Progenitor cell of endocrine pancreas (in vitro differentiated cells): ENCODE data around the gene PRDX5. TPM values are rescaled to one million over a fixed set of nuclear protein-coding genes. Genes with fewer than 3 reads are reported as not detected.

Source experiments
- DNase-seq: peaks from one replicate; pipeline ENCODE4 v3.0.0; 2021; ENCODE audit warnings: low spot score; ENCODE audit not compliant: unreplicated experiment
- H3K27ac Mint-ChIP-seq: 2 replicates; pipeline ENCODE4 v1.8.0; 2021; ENCODE audit warnings: mild to moderate bottlenecking, moderate library complexity, mixed read lengths
- H3K27me3 Mint-ChIP-seq: 2 replicates; pipeline ENCODE4 v1.8.0; 2021; ENCODE audit warnings: mixed read lengths
- H3K36me3 Mint-ChIP-seq: 2 replicates; pipeline ENCODE4 v1.8.0; 2022; ENCODE audit warnings: mixed read lengths; ENCODE audit not compliant: insufficient read depth
- H3K4me1 Mint-ChIP-seq: 2 replicates; pipeline ENCODE4 v1.8.0; 2021; ENCODE audit warnings: low read depth, mixed read lengths
- H3K4me3 Mint-ChIP-seq: 2 replicates; pipeline ENCODE4 v1.8.0; 2021; ENCODE audit warnings: low read depth, mild to moderate bottlenecking, moderate library complexity, mixed read lengths
- H3K9me3 Mint-ChIP-seq: 2 replicates; pipeline ENCODE4 v1.8.0; 2021; ENCODE audit warnings: low read depth, mixed read lengths
- total RNA-seq: library from RNA; stranded (reverse); gene quantifications from 2 replicates; pipeline ENCODE4 v1.2.1, GENCODE V29; 2021
- TF ChIP-seq, protein P1 (sequence below): fragments of 200-600 bp; sonication (generic); IDR thresholded peaks from one replicate; pipeline ENCODE4 v1.5.0; 2021; ENCODE audit warnings: antibody characterized with exemption, mild to moderate bottlenecking; ENCODE audit not compliant: unreplicated experiment

The PRDX5 gene
- total RNA-seq, 1 donor from 2014 or later = 171 TPM

DNA sequence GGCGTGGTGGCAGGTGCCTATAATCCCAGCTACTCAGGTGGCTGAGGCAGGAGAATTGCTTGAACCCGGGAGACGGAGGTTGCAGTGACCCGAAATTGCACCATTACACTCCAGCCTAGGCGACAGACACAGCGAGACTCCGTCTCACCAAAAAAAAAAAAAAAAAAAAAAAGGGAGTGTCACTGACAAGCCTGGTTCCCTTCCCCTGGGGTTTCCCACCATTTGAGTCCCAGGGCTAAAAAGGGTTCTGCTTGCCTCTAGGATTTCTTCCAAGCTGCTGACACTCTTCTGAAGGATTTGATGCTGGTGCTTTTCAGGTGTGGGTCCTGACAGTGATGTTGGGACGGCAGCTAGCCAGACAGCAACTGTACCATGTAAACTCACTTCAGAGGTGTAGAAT is 20.8 kb downstream of the PRDX5 start:
- H3K9me3 Mint-ChIP-seq = no peaks in the 10 kb centered on the region
- H3K27ac Mint-ChIP-seq = no peak overlapping the region
- TF ChIP-seq, protein P1, sequence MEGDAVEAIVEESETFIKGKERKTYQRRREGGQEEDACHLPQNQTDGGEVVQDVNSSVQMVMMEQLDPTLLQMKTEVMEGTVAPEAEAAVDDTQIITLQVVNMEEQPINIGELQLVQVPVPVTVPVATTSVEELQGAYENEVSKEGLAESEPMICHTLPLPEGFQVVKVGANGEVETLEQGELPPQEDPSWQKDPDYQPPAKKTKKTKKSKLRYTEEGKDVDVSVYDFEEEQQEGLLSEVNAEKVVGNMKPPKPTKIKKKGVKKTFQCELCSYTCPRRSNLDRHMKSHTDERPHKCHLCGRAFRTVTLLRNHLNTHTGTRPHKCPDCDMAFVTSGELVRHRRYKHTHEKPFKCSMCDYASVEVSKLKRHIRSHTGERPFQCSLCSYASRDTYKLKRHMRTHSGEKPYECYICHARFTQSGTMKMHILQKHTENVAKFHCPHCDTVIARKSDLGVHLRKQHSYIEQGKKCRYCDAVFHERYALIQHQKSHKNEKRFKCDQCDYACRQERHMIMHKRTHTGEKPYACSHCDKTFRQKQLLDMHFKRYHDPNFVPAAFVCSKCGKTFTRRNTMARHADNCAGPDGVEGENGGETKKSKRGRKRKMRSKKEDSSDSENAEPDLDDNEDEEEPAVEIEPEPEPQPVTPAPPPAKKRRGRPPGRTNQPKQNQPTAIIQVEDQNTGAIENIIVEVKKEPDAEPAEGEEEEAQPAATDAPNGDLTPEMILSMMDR = no peak
- peaks cover 28% of the 10 kb centered on the region for H3K27me3 Mint-ChIP-seq
- H3K4me3 Mint-ChIP-seq = no peak overlapping the region
- no peaks in the 10 kb centered on the region for H3K36me3 Mint-ChIP-seq
- no peak for DNase-seq
- peaks cover 5% of the 10 kb centered on the region for H3K4me1 Mint-ChIP-seq

DNA sequence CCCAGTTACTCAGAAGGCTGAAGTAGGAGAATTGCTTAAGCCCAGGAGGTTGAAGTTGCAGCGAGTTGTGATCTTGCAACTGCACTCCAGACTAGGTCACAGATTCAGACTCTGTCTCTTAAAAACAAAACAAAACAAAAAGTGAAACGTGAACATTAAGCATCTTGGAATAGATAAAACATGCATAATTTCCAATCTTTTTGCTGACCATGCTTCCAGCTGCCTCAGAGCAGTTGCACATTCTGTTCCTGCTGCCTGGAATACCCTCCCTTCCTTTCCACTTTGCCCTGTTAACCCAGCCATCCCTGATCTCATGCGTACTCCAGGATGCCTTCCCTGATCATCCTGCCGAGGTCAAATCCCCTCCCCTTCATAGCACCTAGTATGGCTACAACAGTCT is 21.4 kb downstream of the PRDX5 start:
- no peak overlapping the region for H3K4me3 Mint-ChIP-seq
- no peak overlapping the region for H3K27ac Mint-ChIP-seq
- no peaks in the 10 kb centered on the region for H3K9me3 Mint-ChIP-seq
- peaks cover 28% of the 10 kb centered on the region for H3K27me3 Mint-ChIP-seq
- peaks cover 5% of the 10 kb centered on the region for H3K4me1 Mint-ChIP-seq
- no peaks in the 10 kb centered on the region for H3K36me3 Mint-ChIP-seq
- TF ChIP-seq, protein P1 = no peak
- no peak for DNase-seq

DNA sequence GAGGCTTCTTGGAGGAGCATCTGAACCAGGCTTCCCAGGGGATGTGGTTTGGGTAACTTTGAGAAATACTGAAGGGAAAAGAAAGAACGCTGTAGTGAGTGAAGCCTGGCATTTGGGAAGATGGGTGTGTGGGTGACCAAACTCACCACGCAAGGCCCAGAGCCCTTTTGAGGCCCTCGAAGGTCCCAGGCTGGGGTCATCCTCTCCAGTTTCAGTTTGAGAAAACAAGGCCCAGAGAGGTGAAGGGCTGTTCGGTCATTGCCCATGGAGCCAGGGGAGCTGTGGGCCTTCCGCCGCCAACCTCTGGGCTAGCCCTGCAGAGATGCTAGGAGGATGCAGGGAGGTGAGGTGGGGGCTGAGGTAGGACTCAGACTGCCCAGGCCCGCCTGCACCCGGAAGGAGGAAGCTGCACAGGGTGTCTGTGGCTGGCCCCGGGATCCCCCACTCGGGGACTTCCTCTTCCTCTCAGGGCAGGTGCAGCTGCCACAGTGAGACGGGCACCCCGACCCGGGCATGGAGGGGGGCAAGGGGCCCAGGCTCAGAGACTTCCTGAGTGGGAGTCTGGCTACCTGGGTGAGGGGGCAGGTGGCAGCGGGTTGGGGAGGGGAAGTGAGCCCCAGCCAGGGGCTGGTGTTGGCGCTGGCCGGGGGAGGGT is 22.0 kb downstream of the PRDX5 start, which contains the start of gene CCDC88B:
CCDC88B (plus strand) TSS at position 451 of the 655 bp plus-strand sequence; CDS start at position 514, 63 bp downstream.
- Mint-ChIP-seq H3K27me3 (peaks cover 28% of the 10 kb centered on the region), H3K27ac (no peak within 1 kb of the TSS), H3K9me3 (no peaks in the 10 kb centered on the region), H3K4me3 (peak within 1 kb of the TSS; percentile 46), H3K4me1 (peaks cover 4% of the 10 kb centered on the region), H3K36me3 (no peaks in the 10 kb centered on the region)
- TF ChIP-seq, protein P1 = no peak
- no peak for DNase-seq

DNA sequence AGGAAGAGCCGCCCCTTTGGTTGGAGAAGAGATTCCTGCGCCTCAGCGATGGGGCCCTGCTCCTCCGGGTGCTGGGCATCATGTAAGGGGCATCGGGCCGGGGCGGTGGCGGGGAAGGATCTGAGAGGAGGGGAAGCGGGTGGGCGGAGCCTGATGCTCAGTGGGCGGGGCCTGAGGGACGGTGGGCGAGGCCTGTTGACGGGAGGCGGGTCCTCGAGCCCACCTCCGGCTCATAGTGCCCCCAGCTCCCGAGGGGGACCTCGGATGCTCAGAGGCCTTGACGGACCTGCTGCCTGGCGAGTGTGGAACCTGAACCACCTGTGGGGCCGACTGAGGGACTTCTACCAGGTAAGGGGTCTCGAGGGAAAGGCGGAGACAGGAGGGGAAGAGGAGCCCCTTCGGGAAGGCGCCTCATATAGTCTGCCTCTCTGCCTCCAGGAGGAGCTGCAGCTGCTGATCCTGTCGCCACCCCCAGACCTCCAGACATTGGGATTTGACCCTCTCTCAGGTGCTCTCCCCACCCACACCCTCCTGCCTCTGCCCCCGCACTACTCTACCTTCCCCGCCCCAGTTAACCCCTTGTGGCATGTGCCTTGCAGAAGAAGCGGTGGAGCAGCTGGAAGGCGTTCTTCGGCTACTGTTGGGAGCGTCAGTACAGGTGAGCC is 22.9 kb downstream of the PRDX5 start:
- H3K27me3 Mint-ChIP-seq = peaks cover 31% of the 10 kb centered on the region
- no peak overlapping the region for H3K27ac Mint-ChIP-seq

DNA sequence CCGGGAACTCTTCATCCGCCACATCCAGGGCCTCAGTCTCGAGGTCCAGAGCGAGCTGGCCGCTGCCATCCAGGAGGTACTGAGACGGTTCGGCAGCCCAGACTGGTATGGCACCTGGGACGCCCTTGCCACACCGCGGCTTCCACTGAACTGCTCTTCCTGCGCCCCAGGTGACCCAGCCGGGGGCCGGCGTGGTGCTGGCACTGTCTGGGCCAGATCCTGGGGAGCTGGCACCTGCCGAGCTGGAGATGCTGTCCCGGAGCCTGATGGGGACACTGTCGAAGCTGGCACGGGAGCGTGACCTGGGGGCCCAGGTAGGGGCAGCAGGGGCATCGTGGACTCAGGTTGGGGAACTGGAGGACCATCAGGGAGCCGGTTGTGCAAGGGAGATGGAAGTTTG is 23.5 kb downstream of the PRDX5 start:
- Mint-ChIP-seq H3K27me3 (peaks cover 31% of the 10 kb centered on the region), H3K27ac (no peak overlapping the region), H3K36me3 (no peaks in the 10 kb centered on the region), H3K4me1 (no peaks in the 10 kb centered on the region), H3K4me3 (no peak overlapping the region), H3K9me3 (no peaks in the 10 kb centered on the region)
- DNase-seq = no peak
- TF ChIP-seq, protein P1 = no peak

More for the DNA sequence above, 22.9 kb downstream of the PRDX5 start:
- Mint-ChIP-seq H3K4me1 (no peaks in the 10 kb centered on the region), H3K36me3 (no peaks in the 10 kb centered on the region), H3K4me3 (peak overlapping the region; percentile 46), H3K9me3 (no peaks in the 10 kb centered on the region)
- TF ChIP-seq, protein P1 = no peak
- DNase-seq = no peak
